B cell (primary cell): ENCODE measurements around the gene NHERF2. TPM values are rescaled to one million over a fixed set of nuclear protein-coding genes. Genes with fewer than 3 reads are reported as not detected.

Source experiments
- ATAC-seq: fragments of 200-7000 bp; cut with Tn5 transposase; one replicate; pipeline ENCODE4 v1.10.0; 2021; ENCODE audit warnings: low read depth, mild to moderate bottlenecking, moderate number of reproducible peaks, moderate library complexity
- CTCF ChIA-PET: fragments of 350-600 bp; sonication (Branson Sonifier 250); formaldehyde crosslinking; loops from one replicate; lab custom pipeline; 2021; ENCODE audit warnings: antibody characterized with exemption, inconsistent platforms; lab: Charles Lee
- POLR2A ChIA-PET: fragments of 350-600 bp; sonication (Branson Sonifier 250); formaldehyde crosslinking; loops from one replicate; lab custom pipeline; 2021; ENCODE audit warnings: antibody characterized with exemption; lab: Charles Lee
- DNase-seq: peaks from one replicate; pipeline ENCODE4 v3.0.0; 2013
- H2AFZ ChIP-seq: 2 replicates; pipeline ENCODE4 v1.6.1; 2012; ENCODE audit warnings: mild to moderate bottlenecking, low read depth, low read length; ENCODE audit not compliant: insufficient read depth, poor library complexity, severe bottlenecking
- H3K27ac ChIP-seq, 2 donors: 1 replicate in 1 of 2; 2 replicates in 1 of 2; pipeline ENCODE4 v1.5.1; 2012 to 2013; ENCODE audit warnings: low read length in 2 of 2, mild to moderate bottlenecking in 2 of 2, moderate library complexity in 1 of 2
- H3K27me3 ChIP-seq, 4 experiments: fragments of 200-600 bp in 1 of 4; sonication (generic) in 1 of 4; replicated peaks in 1 of 4; 1 replicate in 2 of 4; 2 replicates in 2 of 4; pipeline versions ENCODE4 v1.6.1 to v1.7.0; 2013 to 2016; ENCODE audit warnings: low read length in 3 of 4, mild to moderate bottlenecking in 2 of 4, mixed read lengths in 1 of 4, moderate library complexity in 1 of 4; ENCODE audit not compliant: insufficient read depth in 4 of 4, control insufficient read depth in 3 of 4; ENCODE audit errors: control extremely low read depth in 1 of 4
- H3K36me3 ChIP-seq, 2 experiments: replicated peaks in 1 of 2; 1 replicate in 1 of 2; 2 replicates in 1 of 2; pipeline versions ENCODE4 v1.6.1 to v1.7.1; 2013; ENCODE audit warnings: low read length in 1 of 2; ENCODE audit not compliant: insufficient read depth in 2 of 2, control insufficient read depth in 1 of 2; ENCODE audit errors: control extremely low read depth in 1 of 2, extremely low read depth in 1 of 2
- H3K4me1 ChIP-seq, 2 donors: fragments of 200-600 bp in 1 of 2; sonication (generic) in 1 of 2; 1 replicate in 1 of 2; 2 replicates in 1 of 2; pipeline versions ENCODE4 v1.5.1 to v1.6.1; 2013 to 2017; ENCODE audit warnings: low read length in 2 of 2; ENCODE audit not compliant: control insufficient read depth in 2 of 2, insufficient read depth in 2 of 2
- H3K4me2 ChIP-seq: replicated peaks from 2 replicates; pipeline ENCODE3; 2012; ENCODE audit warnings: mild to moderate bottlenecking, low read depth, low read length; ENCODE audit not compliant: poor library complexity, severe bottlenecking
- H3K4me3 ChIP-seq, 5 experiments: fragments of 200-600 bp in 1 of 5; sonication (generic) in 1 of 5; 1 replicate in 3 of 5; 2 replicates in 2 of 5; pipeline versions ENCODE4 v1.5.1 to v1.7.0; 2011 to 2016; ENCODE audit warnings: low read length in 4 of 5, mild to moderate bottlenecking in 4 of 5, low read depth in 2 of 5, control low read depth in 1 of 5, moderate library complexity in 1 of 5; ENCODE audit not compliant: insufficient read depth in 1 of 5; ENCODE audit errors: control extremely low read depth in 1 of 5, extremely low read depth in 1 of 5
- H3K79me2 ChIP-seq: fragments of 200-600 bp; sonication (generic); one replicate; pipeline ENCODE4 v1.6.0; 2016; ENCODE audit warnings: low read length; ENCODE audit not compliant: control insufficient read depth, insufficient read depth
- H3K9ac ChIP-seq: fragments of 200-600 bp; sonication (generic); 2 replicates; pipeline ENCODE4 v1.6.1; 2017; ENCODE audit warnings: mild to moderate bottlenecking, low read length, moderate library complexity
- H3K9me3 ChIP-seq, 3 donors: one replicate each; pipeline versions ENCODE4 v1.6.1 to v1.7.1; 2013; ENCODE audit warnings: low read length in 2 of 3; ENCODE audit not compliant: control insufficient read depth in 2 of 3, insufficient read depth in 1 of 3; ENCODE audit errors: control extremely low read depth in 1 of 3
- H4K20me1 ChIP-seq: 2 replicates; pipeline ENCODE4 v1.6.0; 2012; ENCODE audit warnings: mild to moderate bottlenecking, low read length; ENCODE audit not compliant: insufficient read depth, control insufficient read depth, poor library complexity, severe bottlenecking
- H3K27ac Mint-ChIP-seq: one replicate; pipeline ENCODE4 v1.8.0; 2021; ENCODE audit warnings: mixed read lengths
- H3K27me3 Mint-ChIP-seq: one replicate; pipeline ENCODE4 v1.8.0; 2021; ENCODE audit warnings: mixed read lengths
- H3K4me1 Mint-ChIP-seq: one replicate; pipeline ENCODE4 v1.8.0; 2021; ENCODE audit warnings: mixed read lengths
- H3K4me3 Mint-ChIP-seq: one replicate; pipeline ENCODE4 v1.8.0; 2021; ENCODE audit warnings: mixed read lengths
- H3K9me3 Mint-ChIP-seq: one replicate; pipeline ENCODE4 v1.8.0; 2022; ENCODE audit warnings: mixed read lengths; ENCODE audit not compliant: insufficient read depth
- EZH2 ChIP-seq: IDR thresholded peaks from 2 replicates; pipeline ENCODE4 v1.6.1; 2012; ENCODE audit warnings: borderline replicate concordance, low read depth, mild to moderate bottlenecking, moderate library complexity, low read length; ENCODE audit not compliant: insufficient read depth, poor library complexity, severe bottlenecking
- WGBS: methylation state at CpG from one replicate; pipeline ENCODE4 v1.1.5; 2013; ENCODE audit warnings: missing lambda C conversion rate; ENCODE audit not compliant: insufficient coverage; 5-methylcytosine and 5-hydroxymethylcytosine counted together
- intact Hi-C: fragments of 100-400 bp; cut with micrococcal nuclease; formaldehyde crosslinking; loops from one replicate; pipeline ENCODE4 v1.10.0; 2022
- polyA plus RNA-seq: library from polyadenylated mRNA; depleted of rRNA; stranded (reverse); fragments of >200 nt; gene quantifications from 2 replicates; pipeline ENCODE4 v1.2.3, GENCODE V29; 2012
- total RNA-seq, 2 donors: library from RNA; stranded (reverse); fragments of 120-200 nt in 1 of 2; gene quantifications; 1 replicate in 1 of 2; 2 replicates in 1 of 2; pipeline versions ENCODE4 v1.2.3 to v1.2.4, GENCODE V29; 2013 to 2022
- TF ChIP-seq, protein P1 (sequence below): fragments of 200-600 bp; IDR thresholded peaks from one replicate; pipeline ENCODE4 v1.8.0; 2022; ENCODE audit warnings: antibody characterized with exemption, mild to moderate bottlenecking

Gene NHERF2
- total and polyA plus RNA-seq, 2 donors (not counting 1 experiment from before 2014, with no cell fraction given), result 1.8 to 2.2 TPM

- Histone ChIP-seq H3K9ac (no peak overlapping the region), H3K27ac (no peak overlapping the region), H2AFZ (no peak overlapping the region), H3K4me2 (no peak overlapping the region), H3K36me3 (peaks cover 0 to 42% of the 10 kb centered on the region in 2 experiments), H3K4me3 (no peak overlapping the region), H3K79me2 (peaks cover 27% of the 10 kb centered on the region), H3K27me3 (peaks cover 0 to 58% (median 16%) of the 10 kb centered on the region in 4 experiments), H4K20me1 (peaks cover 48% of the 10 kb centered on the region), H3K9me3 (peaks cover 0 to 6% (median 0%) of the 10 kb centered on the region in 3 donors), H3K4me1 (peaks cover 9 to 21% of the 10 kb centered on the region in 2 donors)
- DNase-seq (no peak), ATAC-seq (no peak)
- WGBS, result 97% methylated on average over 33 of the region's 33 CpGs
- no peak overlapping the region for H3K4me3 Mint-ChIP-seq
- H3K27me3 Mint-ChIP-seq, result no peaks in the 10 kb centered on the region
- H3K27ac Mint-ChIP-seq, result no peak overlapping the region
- ChIA-PET CTCF (interaction anchor here (1.3 kb wide), 2 partner anchors 27 to 163 kb away, joined by 3 to 4 read pairs; no protein-coding TSS in a partner anchor), POLR2A (interaction anchor here (0.7 to 2.0 kb wide), 4 partner anchors 11 to 14 kb away, joined by 3 to 7 read pairs (median 4); partner anchors contain the start of genes RNF151 and RPS2)
- H3K9me3 Mint-ChIP-seq, result no peaks in the 10 kb centered on the region
- H3K4me1 Mint-ChIP-seq, result peaks cover 13% of the 10 kb centered on the region
- intact Hi-C loops, result no loop called here
- TF ChIP-seq EZH2, result no peak
- TF ChIP-seq, protein P1, sequence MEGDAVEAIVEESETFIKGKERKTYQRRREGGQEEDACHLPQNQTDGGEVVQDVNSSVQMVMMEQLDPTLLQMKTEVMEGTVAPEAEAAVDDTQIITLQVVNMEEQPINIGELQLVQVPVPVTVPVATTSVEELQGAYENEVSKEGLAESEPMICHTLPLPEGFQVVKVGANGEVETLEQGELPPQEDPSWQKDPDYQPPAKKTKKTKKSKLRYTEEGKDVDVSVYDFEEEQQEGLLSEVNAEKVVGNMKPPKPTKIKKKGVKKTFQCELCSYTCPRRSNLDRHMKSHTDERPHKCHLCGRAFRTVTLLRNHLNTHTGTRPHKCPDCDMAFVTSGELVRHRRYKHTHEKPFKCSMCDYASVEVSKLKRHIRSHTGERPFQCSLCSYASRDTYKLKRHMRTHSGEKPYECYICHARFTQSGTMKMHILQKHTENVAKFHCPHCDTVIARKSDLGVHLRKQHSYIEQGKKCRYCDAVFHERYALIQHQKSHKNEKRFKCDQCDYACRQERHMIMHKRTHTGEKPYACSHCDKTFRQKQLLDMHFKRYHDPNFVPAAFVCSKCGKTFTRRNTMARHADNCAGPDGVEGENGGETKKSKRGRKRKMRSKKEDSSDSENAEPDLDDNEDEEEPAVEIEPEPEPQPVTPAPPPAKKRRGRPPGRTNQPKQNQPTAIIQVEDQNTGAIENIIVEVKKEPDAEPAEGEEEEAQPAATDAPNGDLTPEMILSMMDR, result no peak
These were observed 49.5 kb upstream of the NHERF2 start for GRCh38 chr16:1976951-1977874.
